HUES64 (cell line): ENCODE results near the gene MYPN.
"Not testable (repeated sequence)": the region's sequence is repeated elsewhere in the genome, so short reads cannot be mapped to it uniquely, and the experiment has no call there.

Experiments used
- H3K27ac ChIP-seq: 2 replicates; pipeline ENCODE4 v1.7.0; 2013; ENCODE audit warnings: low read depth, low read length, inconsistent platforms
- H3K27me3 ChIP-seq: 2 replicates; pipeline ENCODE4 v1.6.1; 2013; ENCODE audit warnings: mild to moderate bottlenecking, low read length; ENCODE audit not compliant: insufficient read depth
- H3K36me3 ChIP-seq: 2 replicates; pipeline ENCODE4 v1.6.1; 2013; ENCODE audit warnings: mild to moderate bottlenecking, low read length; ENCODE audit not compliant: insufficient read depth
- H3K4me1 ChIP-seq: 2 replicates; pipeline ENCODE4 v1.6.1; 2013; ENCODE audit warnings: mild to moderate bottlenecking, low read length, moderate library complexity; ENCODE audit not compliant: insufficient read depth
- H3K4me3 ChIP-seq: 2 replicates; pipeline ENCODE4 v1.5.1; 2013; ENCODE audit warnings: mild to moderate bottlenecking, low read length, moderate library complexity
- H3K9ac ChIP-seq: 2 replicates; pipeline ENCODE4 v1.6.1; 2013; ENCODE audit warnings: mild to moderate bottlenecking, low read depth, low read length
- H3K9me3 ChIP-seq: 2 replicates; pipeline ENCODE4 v1.6.1; 2013; ENCODE audit warnings: low read depth, low read length; ENCODE audit not compliant: insufficient read depth
- WGBS: fragments of 150-250, 120-280 bp; methylation state at CpG from one replicate; pipeline ENCODE4 v1.1.7; 2013; ENCODE audit warnings: missing lambda C conversion rate; 5-methylcytosine and 5-hydroxymethylcytosine counted together

The MYPN gene

DNA sequence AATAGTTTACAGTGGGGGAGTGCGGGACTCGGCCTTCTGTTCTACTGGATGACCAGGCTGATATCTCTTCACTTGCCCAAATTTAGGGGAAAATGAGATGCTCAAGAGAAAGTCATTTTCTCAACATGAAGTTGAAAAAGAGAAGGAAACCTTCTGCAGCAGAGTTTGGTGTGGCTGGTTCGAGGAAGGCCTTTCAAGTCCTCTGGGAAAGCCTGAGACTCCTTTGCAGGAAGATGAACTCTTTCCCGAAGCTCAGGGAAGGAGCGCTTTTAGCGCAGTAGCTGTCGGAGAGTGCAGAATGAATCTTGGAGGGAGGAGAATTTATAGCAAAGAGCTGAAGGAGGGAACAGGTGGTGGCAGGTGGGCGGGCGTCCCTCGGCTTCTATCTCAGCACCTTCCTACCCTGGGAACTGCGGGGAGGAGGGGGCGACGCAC is 122.5 kb downstream of the MYPN start, which contains the start of gene ATOH7:
Gene ATOH7, minus strand, starts transcription at position 297 of the 435 bp plus-strand sequence. CDS start 436 bp downstream, outside the sequence.
- WGBS = 16% methylated on average over 13 of the region's 13 CpGs

DNA sequence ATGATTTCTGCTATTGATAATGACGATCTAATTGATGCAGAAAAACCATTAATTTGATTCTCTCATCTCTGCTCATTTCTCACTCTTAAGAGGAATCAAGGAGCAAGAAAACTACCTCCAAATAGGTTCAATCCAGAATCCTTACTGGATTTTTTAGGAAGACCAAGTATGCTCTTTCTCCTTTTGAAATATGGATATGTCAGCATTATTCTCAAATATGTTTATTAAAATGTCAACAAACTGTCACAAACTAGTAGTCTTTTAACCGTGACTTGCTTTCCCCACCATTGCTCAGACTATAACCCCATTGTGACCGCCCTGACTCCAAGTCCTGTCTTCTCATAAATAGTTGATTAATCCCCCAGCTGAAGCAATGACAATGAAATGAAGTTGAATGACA is 123.8 kb downstream of the MYPN start:
- H3K27me3 ChIP-seq = peaks cover 53% of the 10 kb centered on the region
- WGBS = 93% methylated on average over 3 of the region's 3 CpGs
- H3K9ac ChIP-seq = no peak overlapping the region

More for the DNA sequence above, 122.5 kb downstream of the MYPN start, which contains the start of gene ATOH7:
- H3K4me1 ChIP-seq = peaks cover 11% of the 10 kb centered on the region; the same call in 1 of the 2 replicates
- H3K9me3 ChIP-seq = no peaks in the 10 kb centered on the region
- H3K9ac ChIP-seq = peak within 1 kb of the TSS; percentile 89
- H3K27ac ChIP-seq = peak within 1 kb of the TSS; percentile 62; the same call in 1 of the 2 replicates
- no peaks in the 10 kb centered on the region for H3K36me3 ChIP-seq
- peak within 1 kb of the TSS; percentile 63 for H3K4me3 ChIP-seq
- peaks cover 53% of the 10 kb centered on the region for H3K27me3 ChIP-seq

DNA sequence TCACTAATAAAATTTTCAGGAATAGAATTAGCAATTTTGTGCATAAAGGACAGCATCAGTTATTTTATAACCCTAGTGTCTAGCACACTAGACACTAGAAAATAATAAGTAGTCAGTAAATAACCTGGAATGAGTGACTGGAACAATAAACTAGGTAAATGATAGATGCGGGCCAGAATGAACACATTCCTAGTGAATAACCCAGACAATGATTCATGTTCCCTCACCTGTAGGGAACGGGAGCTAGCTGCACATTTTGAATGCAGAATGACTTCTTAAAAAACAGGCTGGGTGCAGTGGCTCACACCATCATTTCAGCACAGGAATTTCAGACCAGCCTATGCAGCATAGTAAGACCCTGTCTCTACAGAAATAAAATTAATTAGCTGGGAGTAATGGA is 125.8 kb downstream of the MYPN start:
- Histone ChIP-seq H3K27ac (no peak overlapping the region), H3K27me3 (peaks cover 39% of the 10 kb centered on the region), H3K36me3 (no peaks in the 10 kb centered on the region), H3K9me3 (no peaks in the 10 kb centered on the region), H3K4me1 (peaks cover 11% of the 10 kb centered on the region; the same call in 1 of the 2 replicates), H3K9ac (no peak overlapping the region), H3K4me3 (no peak overlapping the region)
- WGBS = 90% methylated on average over 2 of the region's 2 CpGs

More for the DNA sequence above, 123.8 kb downstream of the MYPN start:
- Histone ChIP-seq H3K36me3 (no peaks in the 10 kb centered on the region), H3K9me3 (no peaks in the 10 kb centered on the region), H3K4me3 (no peak overlapping the region), H3K4me1 (peaks cover 11% of the 10 kb centered on the region; the same call in 1 of the 2 replicates), H3K27ac (no peak overlapping the region)

DNA sequence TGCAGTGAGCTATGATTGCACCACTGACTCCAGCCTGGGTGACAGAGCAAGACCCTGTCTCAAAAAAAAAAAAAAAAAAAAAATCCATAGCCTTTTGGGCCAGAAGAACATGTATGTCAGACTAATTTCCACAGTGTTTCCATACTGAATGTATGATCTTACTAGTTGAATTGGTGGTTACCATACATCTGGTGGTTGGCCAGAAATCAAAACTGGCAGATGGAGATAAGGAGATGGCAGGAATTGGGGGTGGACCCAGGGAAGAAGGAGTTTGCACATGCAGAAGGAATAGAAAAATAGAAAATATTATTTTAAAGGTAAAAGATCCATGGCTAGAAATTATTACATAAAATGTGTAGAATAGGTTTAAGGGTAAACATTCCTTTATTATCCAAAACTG is 126.3 kb downstream of the MYPN start:
- Histone ChIP-seq H3K9me3 (no peaks in the 10 kb centered on the region), H3K9ac (no peak overlapping the region), H3K36me3 (no peaks in the 10 kb centered on the region), H3K4me1 (peaks cover 9% of the 10 kb centered on the region; the same call in 1 of the 2 replicates), H3K27ac (no peak overlapping the region), H3K4me3 (no peak overlapping the region), H3K27me3 (peaks cover 34% of the 10 kb centered on the region)

DNA sequence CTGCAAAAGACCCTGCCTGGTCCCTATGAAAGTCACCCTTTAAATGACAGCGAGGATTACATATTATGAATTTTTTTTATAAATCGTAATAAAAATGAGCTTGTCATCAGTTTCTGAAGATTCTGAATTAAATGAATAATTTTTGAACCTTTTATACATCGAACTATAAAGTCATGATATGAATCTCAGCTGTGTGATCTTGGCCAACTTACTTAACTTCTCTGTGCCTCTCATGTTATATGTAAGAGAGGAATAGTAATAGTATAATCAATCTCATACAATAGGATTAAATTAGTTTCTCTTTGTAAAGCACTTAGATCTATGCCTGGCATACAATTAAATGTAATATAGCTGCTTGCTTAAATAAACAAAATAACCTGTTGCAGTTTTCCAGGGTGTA is 127.9 kb downstream of the MYPN start:
- 94% methylated on average over 2 of the region's 3 CpGs for WGBS
- peaks cover 20% of the 10 kb centered on the region for H3K27me3 ChIP-seq

DNA sequence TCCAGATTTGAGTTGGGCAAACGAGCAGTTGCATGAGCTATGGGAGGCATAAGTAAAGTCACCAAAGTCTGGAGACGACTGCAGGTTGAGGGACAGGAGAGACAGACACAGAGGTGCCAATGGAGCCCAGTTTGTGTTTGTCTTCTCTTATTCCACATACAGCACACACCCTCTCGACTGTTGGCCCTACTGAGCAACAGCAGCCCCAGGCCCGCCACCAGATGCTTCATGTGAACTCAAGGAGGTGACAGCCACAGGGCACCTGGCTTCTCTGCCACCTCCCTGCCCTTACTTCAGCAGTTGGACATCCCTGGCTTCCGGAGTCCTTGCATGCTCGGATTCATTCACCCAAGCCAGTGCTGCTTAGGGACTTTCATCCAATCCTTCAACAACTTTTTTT is 129.1 kb downstream of the MYPN start:
- Histone ChIP-seq H3K9me3 (no peaks in the 10 kb centered on the region), H3K36me3 (no peaks in the 10 kb centered on the region), H3K27ac (no peak overlapping the region), H3K4me3 (no peak overlapping the region), H3K4me1 (no peaks in the 10 kb centered on the region), H3K27me3 (peaks cover 8% of the 10 kb centered on the region), H3K9ac (no peak overlapping the region)
- 92% methylated on average over 6 of the region's 6 CpGs for WGBS

More for the DNA sequence above, 127.9 kb downstream of the MYPN start:
- H3K9ac ChIP-seq = no peak overlapping the region
- H3K9me3 ChIP-seq = no peaks in the 10 kb centered on the region
- H3K36me3 ChIP-seq = no peaks in the 10 kb centered on the region
- peaks cover 1% of the 10 kb centered on the region; the same call in 1 of the 2 replicates for H3K4me1 ChIP-seq
- H3K27ac ChIP-seq = no peak overlapping the region
- H3K4me3 ChIP-seq = no peak overlapping the region

DNA sequence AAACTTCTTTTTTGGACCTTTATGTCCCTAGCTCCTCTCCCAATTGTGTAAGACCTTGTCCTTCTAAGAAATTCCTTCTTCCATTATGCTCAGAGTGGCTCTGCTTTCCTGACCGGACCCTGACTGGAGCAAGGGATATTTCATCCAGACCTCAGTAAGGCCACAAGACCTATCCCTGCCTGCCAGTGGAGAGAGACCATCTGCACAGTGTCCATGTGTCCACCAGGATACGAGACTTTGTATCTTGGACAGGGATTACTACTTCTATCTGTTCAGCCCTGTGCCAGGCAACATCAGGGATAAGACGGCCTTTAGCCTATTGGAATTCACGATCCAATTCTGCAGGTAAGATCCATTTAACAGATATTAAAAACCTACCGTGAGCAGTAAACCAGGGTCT is 129.8 kb downstream of the MYPN start:
- H3K27ac ChIP-seq = no peak overlapping the region
- H3K36me3 ChIP-seq = no peaks in the 10 kb centered on the region
- no peaks in the 10 kb centered on the region for H3K9me3 ChIP-seq
- H3K4me1 ChIP-seq = no peaks in the 10 kb centered on the region
- 95% methylated on average over 5 of the region's 5 CpGs for WGBS
- no peak overlapping the region for H3K4me3 ChIP-seq
- no peak overlapping the region for H3K9ac ChIP-seq
- 0 out of 2 replicates have a peak, but pooled peaks cover under 1% of the 10 kb centered on the region for H3K27me3 ChIP-seq

DNA sequence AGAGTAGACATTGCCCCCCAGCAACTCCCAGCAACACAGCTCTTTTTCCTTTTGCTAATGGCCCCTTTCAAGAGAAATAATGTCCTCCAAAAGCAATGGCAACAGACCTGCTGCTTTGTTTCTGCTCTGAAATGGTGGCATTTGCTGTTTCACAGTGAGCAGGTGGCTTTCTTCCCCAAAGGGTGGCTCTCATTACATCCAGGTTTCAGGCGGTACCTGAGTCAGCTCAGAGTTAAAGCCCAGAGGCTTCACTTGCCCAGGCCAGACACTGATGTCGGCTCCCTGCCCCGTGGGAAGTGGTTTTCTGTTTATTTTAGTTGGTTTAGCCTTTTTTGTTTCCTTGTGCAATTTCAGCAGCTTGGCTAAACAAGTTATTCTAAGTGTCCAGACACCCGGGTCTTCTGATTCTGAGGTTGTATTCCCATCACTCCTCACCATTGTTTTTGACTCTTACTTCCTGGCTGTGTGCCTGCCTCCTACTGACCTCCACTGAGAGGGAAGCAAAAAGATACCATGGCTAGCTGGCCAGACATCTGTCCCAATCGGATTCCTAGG is 130.4 kb downstream of the MYPN start:
- Histone ChIP-seq H3K27me3 (no peaks in the 10 kb centered on the region), H3K27ac (no peak overlapping the region), H3K9me3 (no peaks in the 10 kb centered on the region), H3K4me1 (no peaks in the 10 kb centered on the region), H3K4me3 (no peak overlapping the region), H3K9ac (no peak overlapping the region), H3K36me3 (no peaks in the 10 kb centered on the region)
- 89% methylated on average over 5 of the region's 5 CpGs for WGBS

DNA sequence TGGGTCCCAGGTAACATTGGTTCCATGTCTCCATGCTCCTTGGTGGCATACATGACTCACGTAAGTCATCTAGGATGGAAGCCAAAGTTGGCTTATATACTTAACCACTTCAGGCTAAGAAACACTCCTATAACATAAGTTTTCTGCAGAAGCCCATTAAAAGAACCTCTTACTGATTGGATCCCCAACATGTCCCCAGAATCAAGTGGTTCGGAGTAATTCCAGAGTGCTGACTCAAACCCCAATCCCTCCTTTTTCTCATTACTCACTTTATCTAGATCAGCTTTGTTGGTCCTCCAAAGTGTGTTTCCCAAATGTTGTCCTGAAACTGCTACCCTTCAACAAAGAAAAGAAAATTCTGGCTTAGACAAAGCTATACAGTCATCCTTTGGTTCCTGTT is 132.8 kb downstream of the MYPN start:
- Histone ChIP-seq H3K4me1 (no peaks in the 10 kb centered on the region), H3K27me3 (no peaks in the 10 kb centered on the region), H3K27ac (no peak overlapping the region), H3K9me3 (no peaks in the 10 kb centered on the region), H3K36me3 (no peaks in the 10 kb centered on the region), H3K4me3 (no peak overlapping the region), H3K9ac (no peak overlapping the region)
- 89% methylated on average over 2 of the region's 2 CpGs for WGBS

DNA sequence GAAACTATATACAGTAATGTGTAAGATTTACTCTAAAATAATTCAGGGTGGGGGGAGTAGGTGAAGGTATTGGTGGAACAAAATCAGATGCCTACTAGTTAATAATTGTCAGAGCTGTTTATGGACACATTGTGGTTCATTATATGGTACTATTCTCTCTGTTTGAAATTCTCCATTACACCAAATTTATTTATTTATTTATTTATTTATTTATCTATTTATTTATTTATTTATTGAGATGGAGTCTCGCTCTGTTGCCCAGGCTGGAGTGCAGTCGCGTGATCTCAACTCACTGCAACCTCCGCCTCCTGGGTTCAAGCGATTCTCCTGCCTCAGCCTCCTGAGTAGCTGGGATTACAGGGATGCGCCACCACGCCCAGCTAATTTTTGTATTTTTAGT is 137.1 kb downstream of the MYPN start:
- 94% methylated on average over 7 of the region's 7 CpGs for WGBS
- peaks cover 26% of the 10 kb centered on the region for H3K27me3 ChIP-seq
- not testable (repeated sequence) for H3K9me3 ChIP-seq, H3K9ac ChIP-seq, H3K27ac ChIP-seq, H3K4me1 ChIP-seq, H3K36me3 ChIP-seq, H3K4me3 ChIP-seq

DNA sequence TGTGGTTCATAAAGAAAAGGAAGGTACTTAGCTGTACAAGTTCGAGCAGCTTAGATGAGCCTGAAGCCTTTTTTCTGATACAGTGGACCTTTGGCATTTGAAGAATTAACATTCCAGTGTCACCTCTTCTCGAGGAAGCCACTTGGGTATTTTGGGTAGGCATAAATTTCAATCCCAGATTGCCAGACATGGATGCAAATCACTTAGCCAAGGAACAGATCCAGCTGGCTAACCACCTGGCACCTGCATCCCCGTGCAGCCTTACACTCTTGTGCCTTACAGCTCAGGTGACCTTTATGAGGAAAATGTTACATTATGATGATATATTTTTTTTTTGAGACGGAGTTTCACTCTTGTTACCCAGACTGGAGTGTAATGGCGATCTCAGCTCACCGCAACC is 138.6 kb downstream of the MYPN start:
- Histone ChIP-seq H3K4me1 (peaks cover 15% of the 10 kb centered on the region), H3K27me3 (peaks cover 38% of the 10 kb centered on the region), H3K4me3 (no peak overlapping the region), H3K9ac (no peak overlapping the region), H3K27ac (no peak overlapping the region), H3K9me3 (no peaks in the 10 kb centered on the region), H3K36me3 (no peaks in the 10 kb centered on the region)
- 91% methylated on average over 6 of the region's 6 CpGs for WGBS

DNA sequence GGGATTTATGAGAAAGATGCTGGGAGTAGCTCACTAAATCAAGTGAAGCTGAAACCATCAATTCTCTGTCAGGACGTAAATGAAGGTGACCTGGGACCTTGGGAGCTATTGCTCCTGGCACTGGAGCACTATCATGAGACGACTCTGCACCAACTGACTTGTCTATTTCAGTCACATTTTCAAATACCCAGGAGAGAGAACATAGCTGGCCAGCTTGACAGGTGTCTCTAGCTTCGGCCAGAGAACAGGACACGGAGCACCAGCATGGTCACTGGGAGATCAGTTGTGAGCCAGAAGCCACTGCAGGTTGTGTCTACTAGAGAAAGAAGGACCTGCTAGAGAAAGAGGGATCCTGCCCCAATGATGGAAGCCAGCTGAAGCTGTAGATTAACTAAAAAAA is 140.0 kb downstream of the MYPN start:
- H3K27me3 ChIP-seq = peaks cover 45% of the 10 kb centered on the region
- no peak overlapping the region for H3K9ac ChIP-seq
- WGBS = 92% methylated on average over 4 of the region's 4 CpGs
- no peak overlapping the region for H3K4me3 ChIP-seq
- no peak overlapping the region for H3K27ac ChIP-seq
- no peaks in the 10 kb centered on the region for H3K9me3 ChIP-seq
- no peaks in the 10 kb centered on the region for H3K36me3 ChIP-seq
- H3K4me1 ChIP-seq = peaks cover 15% of the 10 kb centered on the region
